Subcutaneous adipose tissue (tissue), 4 donors: ENCODE measurements around the gene CORO2A. TPM values are rescaled to one million over a fixed set of nuclear protein-coding genes. Genes with fewer than 3 reads are reported as not detected.

ENCODE experiments used
- total RNA-seq, 4 donors: library from RNA; depleted of rRNA; stranded (reverse); fragments of >200 nt; gene quantifications; one replicate each; pipeline ENCODE4 v1.1.0, GENCODE V29; 2016
- TF ChIP-seq, protein P1 (sequence below): fragments of 450-650 bp; IDR thresholded peaks from one replicate; pipeline ENCODE4 v1.5.1; 2016; ENCODE audit warnings: low read depth, mild to moderate bottlenecking, control low read depth, antibody characterized with exemption, moderate library complexity

CORO2A gene
- total RNA-seq, 4 donors from 2014 or later = 0.82 to 10.4 (median 2.0) TPM

DNA sequence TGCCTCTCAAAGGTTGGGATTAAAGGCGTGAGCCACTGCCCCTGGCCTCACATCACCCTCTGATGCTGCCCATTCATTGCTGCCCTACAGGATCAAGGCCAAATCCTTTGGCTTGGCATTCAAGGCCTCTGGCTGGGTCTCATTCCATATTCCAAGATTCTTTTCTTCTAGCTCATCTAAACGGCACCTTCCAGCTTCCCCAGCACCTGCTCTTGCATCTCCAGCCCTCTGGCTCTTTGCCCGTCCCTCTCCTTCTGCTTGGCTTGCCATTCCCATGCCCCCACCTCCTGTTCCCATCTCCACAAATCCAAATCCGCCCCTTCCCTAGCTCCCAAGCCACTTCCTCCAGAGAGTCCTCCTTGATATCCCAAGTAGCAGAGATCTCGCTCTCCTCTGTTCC lies 33.1 kb downstream of the CORO2A start:
- TF ChIP-seq, protein P1, sequence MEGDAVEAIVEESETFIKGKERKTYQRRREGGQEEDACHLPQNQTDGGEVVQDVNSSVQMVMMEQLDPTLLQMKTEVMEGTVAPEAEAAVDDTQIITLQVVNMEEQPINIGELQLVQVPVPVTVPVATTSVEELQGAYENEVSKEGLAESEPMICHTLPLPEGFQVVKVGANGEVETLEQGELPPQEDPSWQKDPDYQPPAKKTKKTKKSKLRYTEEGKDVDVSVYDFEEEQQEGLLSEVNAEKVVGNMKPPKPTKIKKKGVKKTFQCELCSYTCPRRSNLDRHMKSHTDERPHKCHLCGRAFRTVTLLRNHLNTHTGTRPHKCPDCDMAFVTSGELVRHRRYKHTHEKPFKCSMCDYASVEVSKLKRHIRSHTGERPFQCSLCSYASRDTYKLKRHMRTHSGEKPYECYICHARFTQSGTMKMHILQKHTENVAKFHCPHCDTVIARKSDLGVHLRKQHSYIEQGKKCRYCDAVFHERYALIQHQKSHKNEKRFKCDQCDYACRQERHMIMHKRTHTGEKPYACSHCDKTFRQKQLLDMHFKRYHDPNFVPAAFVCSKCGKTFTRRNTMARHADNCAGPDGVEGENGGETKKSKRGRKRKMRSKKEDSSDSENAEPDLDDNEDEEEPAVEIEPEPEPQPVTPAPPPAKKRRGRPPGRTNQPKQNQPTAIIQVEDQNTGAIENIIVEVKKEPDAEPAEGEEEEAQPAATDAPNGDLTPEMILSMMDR = no peak

- TF ChIP-seq, protein P1 = no peak
Observed at GRCh38 chr9:98158071-98158831, 34.2 kb downstream of the CORO2A start.

GRCh38 chr9:98157372-98157771 lies 35.1 kb downstream of the CORO2A start:
- TF ChIP-seq, protein P1 = no peak

- TF ChIP-seq, protein P1 = no peak
Observed at GRCh38 chr9:98154678-98155077, 37.8 kb downstream of the CORO2A start.

DNA sequence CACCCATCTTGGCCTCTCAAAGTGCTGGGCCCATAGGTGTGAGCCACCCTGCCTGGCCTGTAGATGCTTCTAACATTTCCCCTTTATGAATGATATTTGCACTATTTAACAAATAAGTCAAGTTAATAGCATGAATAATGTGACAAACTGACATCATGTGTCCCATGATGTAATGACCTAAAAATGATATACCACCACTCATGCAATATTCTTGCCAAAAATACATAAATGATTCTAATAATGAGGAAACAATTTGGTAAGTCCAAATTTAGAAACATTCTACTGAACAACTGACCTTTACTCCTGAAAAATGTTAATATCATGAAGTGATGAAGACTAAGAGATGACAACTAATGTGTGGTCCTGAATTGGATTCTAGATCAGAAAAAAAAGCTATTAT lies 39.9 kb downstream of the CORO2A start:
- TF ChIP-seq, protein P1 = no peak

- TF ChIP-seq, protein P1 = no peak
Observed at GRCh38 chr9:98150721-98151120, 41.7 kb downstream of the CORO2A start.

DNA sequence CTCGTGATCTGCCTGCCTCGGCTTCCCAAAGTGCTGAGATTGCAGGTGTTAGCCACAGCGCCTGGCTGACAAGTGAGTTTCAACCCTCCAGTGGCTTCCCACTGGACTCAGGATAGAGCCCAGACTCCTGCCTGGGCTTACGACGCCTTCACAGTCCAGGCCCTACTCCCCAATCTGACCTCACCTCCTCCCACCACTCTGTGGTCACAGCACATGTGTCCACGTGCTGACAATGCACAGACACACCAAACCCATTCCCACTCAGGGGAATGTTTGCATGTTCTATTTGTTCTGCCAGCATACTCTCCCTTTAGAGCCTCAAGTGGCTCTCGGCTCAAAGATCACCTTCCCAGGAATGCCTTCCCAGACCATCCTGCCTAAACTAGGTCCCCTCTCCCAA lies 42.3 kb downstream of the CORO2A start:
- TF ChIP-seq, protein P1 = no peak
